Measurements from ENCODE around the gene ALOX12B. TPM values are rescaled to one million over a fixed set of nuclear protein-coding genes. Genes with fewer than 3 reads are reported as not detected.

The ALOX12B gene
- total and polyA plus RNA-seq, 2 donors (not counting 3 experiments of a cell fraction or from before 2014, with no cell fraction given) = not detected

DNA sequence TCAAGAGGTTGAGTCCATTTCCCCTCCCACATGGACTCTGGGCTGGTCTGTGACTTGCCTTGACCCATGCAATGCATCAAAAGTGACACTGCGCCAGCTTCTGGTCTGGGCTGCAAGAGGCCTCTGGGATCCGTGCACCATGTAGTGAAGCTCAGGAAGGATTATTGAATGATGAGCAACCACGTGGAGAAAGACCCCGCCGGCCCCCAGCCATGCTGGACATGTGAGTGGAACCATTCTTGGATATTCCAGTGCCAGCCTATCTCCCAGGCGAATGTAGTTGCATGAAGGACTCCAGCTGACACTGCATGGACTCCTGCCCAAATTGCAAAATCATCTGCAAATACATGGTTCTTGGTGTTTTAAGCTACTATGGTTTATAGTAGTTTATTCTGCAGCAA is 56.3 kb downstream of the ALOX12B start:
- DNase-seq (ENCODE audit: low read depth, low spot score) = no peak
- intact Hi-C loops (cut with micrococcal nuclease) (no loop called here), dilution Hi-C loops (cut with MboI; ENCODE audit: extremely low pct_ligation_motif_present, low sequenced_read_pairs) (no loop called here)
- BruUV-seq (replicated peaks) = no TSS peak
- Histone ChIP-seq H3K27me3 (ENCODE audit: control insufficient read depth in 2 of 2, insufficient read depth in 2 of 2, low read length in 2 of 2) (peaks cover 11 to 15% of the 10 kb centered on the region in 2 experiments), H3K9me1 (replicated peaks; ENCODE audit: control insufficient read depth, extremely low read depth, insufficient read depth, low read length) (no peaks in the 10 kb centered on the region), H3K9ac (replicated peaks; ENCODE audit: extremely low read depth, insufficient read depth, low read length) (no peak overlapping the region), H3K79me2 (ENCODE audit: control insufficient read depth, insufficient read depth, low read length) (no peaks in the 10 kb centered on the region), H3K27ac (ENCODE audit: insufficient read depth, low read depth, low read length) (no peak overlapping the region), H3K4me2 (ENCODE audit: insufficient read depth, low read length) (no peak overlapping the region), H3K4me3 (replicated peaks in 1 of 3; ENCODE audit: insufficient read depth in 1 of 3, low read depth in 1 of 3, low read length in 3 of 3) (no peak overlapping the region), H3K9me3 (replicated peaks; ENCODE audit: control insufficient read depth, insufficient read depth, low read length) (no peaks in the 10 kb centered on the region), H2AFZ (ENCODE audit: low read depth, low read length) (no peak overlapping the region), H4K20me1 (replicated peaks; ENCODE audit: control insufficient read depth, extremely low read depth, insufficient read depth, low read length) (no peaks in the 10 kb centered on the region), H3K36me3 (ENCODE audit: control insufficient read depth in 2 of 2, extremely low read depth in 1 of 2, insufficient read depth in 2 of 2, low read length in 2 of 2) (no peaks in the 10 kb centered on the region), H3K4me1 (ENCODE audit: control insufficient read depth, extremely low read depth, insufficient read depth, low read length) (no peaks in the 10 kb centered on the region)
- no peak for FAIRE-seq
- ChIA-PET POLR2A (no interaction called here), CTCF (interaction anchor here (1.0 to 2.3 kb wide), 3 partner anchors 10 to 27 kb away, joined by 3 to 12 read pairs (median 3); no protein-coding TSS in a partner anchor)
- TF ChIP-seq EZH2 (IDR thresholded peaks at IDR 0.05; ENCODE audit: borderline replicate concordance, low read depth, low read length, severe bottlenecking) (no peak), POLR2A (IDR thresholded peaks at IDR 0.05; ENCODE audit: low read depth, low read length) (no peak), JUN (IDR thresholded peaks at IDR 0.05; ENCODE audit: borderline replicate concordance, insufficient read depth, insufficient read length, low read depth) (no peak), POLR2AphosphoS5 (IDR thresholded peaks at IDR 0.05; ENCODE audit: insufficient read depth, low read depth, low read length) (no peak), MYC (IDR thresholded peaks at IDR 0.05; ENCODE audit: low read depth, low read length) (no peak), FOS (IDR thresholded peaks at IDR 0.05; ENCODE audit: borderline replicate concordance, insufficient read depth, low read length) (no peak), GATA2 (IDR thresholded peaks at IDR 0.05; ENCODE audit: insufficient read depth, insufficient read length, low read depth, low read length) (no peak)
- TF ChIP-seq, protein P1, sequence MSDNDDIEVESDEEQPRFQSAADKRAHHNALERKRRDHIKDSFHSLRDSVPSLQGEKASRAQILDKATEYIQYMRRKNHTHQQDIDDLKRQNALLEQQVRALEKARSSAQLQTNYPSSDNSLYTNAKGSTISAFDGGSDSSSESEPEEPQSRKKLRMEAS (IDR thresholded peaks at IDR 0.05; ENCODE audit: insufficient read depth, insufficient read length) = no peak
- TF ChIP-seq, protein P2, sequence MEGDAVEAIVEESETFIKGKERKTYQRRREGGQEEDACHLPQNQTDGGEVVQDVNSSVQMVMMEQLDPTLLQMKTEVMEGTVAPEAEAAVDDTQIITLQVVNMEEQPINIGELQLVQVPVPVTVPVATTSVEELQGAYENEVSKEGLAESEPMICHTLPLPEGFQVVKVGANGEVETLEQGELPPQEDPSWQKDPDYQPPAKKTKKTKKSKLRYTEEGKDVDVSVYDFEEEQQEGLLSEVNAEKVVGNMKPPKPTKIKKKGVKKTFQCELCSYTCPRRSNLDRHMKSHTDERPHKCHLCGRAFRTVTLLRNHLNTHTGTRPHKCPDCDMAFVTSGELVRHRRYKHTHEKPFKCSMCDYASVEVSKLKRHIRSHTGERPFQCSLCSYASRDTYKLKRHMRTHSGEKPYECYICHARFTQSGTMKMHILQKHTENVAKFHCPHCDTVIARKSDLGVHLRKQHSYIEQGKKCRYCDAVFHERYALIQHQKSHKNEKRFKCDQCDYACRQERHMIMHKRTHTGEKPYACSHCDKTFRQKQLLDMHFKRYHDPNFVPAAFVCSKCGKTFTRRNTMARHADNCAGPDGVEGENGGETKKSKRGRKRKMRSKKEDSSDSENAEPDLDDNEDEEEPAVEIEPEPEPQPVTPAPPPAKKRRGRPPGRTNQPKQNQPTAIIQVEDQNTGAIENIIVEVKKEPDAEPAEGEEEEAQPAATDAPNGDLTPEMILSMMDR (IDR thresholded peaks at IDR 0.05; ENCODE audit: extremely low read depth in 1 of 2, insufficient read depth in 1 of 2, low read depth in 1 of 2, low read length in 2 of 2) = no peak
